Neuron (in vitro differentiated cells): ENCODE data around the gene SIN3A.

Experiments
- H2AFZ ChIP-seq: one replicate; pipeline ENCODE4 v1.6.1; 2013; ENCODE audit warnings: low read depth, mild to moderate bottlenecking, inconsistent platforms, low read length, moderate library complexity
- H3K27me3 ChIP-seq: one replicate; pipeline ENCODE4 v1.6.1; 2013; ENCODE audit warnings: low read length; ENCODE audit not compliant: insufficient read depth
- H3K36me3 ChIP-seq: one replicate; pipeline ENCODE4 v1.6.1; 2013; ENCODE audit warnings: low read length; ENCODE audit not compliant: insufficient read depth
- H3K4me1 ChIP-seq: one replicate; pipeline ENCODE4 v1.6.1; 2013; ENCODE audit warnings: low read length; ENCODE audit not compliant: insufficient read depth
- H3K4me3 ChIP-seq: 2 replicates; pipeline ENCODE4 v1.5.1; 2013; ENCODE audit warnings: mild to moderate bottlenecking, low read length, moderate library complexity
- H3K9me3 ChIP-seq: one replicate; pipeline ENCODE4 v1.6.1; 2013; ENCODE audit warnings: low read length

The SIN3A gene

DNA sequence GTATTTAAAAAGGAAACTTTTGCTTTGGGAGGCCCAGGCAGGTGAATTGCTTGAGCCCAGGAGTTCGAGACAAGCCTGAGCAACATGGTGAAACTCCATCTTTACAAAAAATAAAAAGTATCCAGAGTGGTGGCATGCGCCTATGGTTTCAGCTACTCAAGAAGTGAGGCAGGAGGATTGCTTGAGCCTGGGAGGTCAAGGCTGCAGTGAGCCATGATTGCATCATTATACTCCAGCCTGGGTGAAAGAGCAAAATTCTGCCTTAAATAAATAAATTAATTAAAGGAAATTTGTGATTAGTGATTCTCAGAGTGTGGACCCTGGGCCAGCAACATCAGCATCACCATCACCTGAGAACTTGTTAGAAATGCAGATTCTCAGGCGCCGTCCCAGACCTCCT, 125.6 kb downstream of the SIN3A start:
- H2AFZ ChIP-seq, result no peak overlapping the region
- H3K4me1 ChIP-seq, result no peaks in the 10 kb centered on the region
- H3K9me3 ChIP-seq, result no peaks in the 10 kb centered on the region
- H3K4me3 ChIP-seq, result no peak overlapping the region
- no peaks in the 10 kb centered on the region for H3K36me3 ChIP-seq
- H3K27me3 ChIP-seq, result peaks cover 15% of the 10 kb centered on the region

DNA sequence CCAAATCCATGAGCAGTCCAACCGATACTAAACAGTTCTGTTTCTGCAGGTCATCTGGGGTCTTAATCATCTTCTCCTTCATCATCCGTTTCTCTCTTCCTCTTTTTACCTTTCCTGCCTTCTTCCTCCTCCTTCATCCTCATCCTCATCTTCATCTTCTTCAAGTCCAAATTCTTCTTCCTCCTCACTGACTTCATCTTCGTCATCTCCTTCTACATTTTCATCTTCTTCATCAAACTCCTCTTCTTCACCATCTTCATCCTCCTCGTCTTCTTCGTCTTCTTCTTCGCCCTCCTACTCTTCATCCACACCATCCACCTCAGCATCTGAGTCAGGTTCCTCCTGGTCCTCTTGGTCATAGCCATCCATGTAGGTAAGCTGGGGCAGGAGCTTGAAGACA, 129.8 kb downstream of the SIN3A start:
- H3K4me3 ChIP-seq, result no peak overlapping the region
- H3K9me3 ChIP-seq, result no peaks in the 10 kb centered on the region
- no peaks in the 10 kb centered on the region for H3K36me3 ChIP-seq
- H3K27me3 ChIP-seq, result peaks cover 2% of the 10 kb centered on the region
- H2AFZ ChIP-seq, result no peak overlapping the region
- H3K4me1 ChIP-seq, result no peaks in the 10 kb centered on the region
